Endodermal cell (in vitro differentiated cells): ENCODE results near the gene LCN1. TPM values are rescaled to one million over a fixed set of nuclear protein-coding genes. Genes with fewer than 3 reads are reported as not detected.
"Not testable (repeated sequence)": the region's sequence is repeated elsewhere in the genome, so short reads cannot be mapped to it uniquely, and the experiment has no call there.

Experiments used
- DNase-seq: peaks from one replicate; pipeline ENCODE4 v3.0.0-alpha.2; 2017
- H3K27ac ChIP-seq: 2 replicates; pipeline ENCODE4 v1.5.1; 2013; ENCODE audit warnings: mild to moderate bottlenecking, low read depth, low read length, moderate library complexity
- H3K27me3 ChIP-seq: 2 replicates; pipeline ENCODE4 v1.6.1; 2013; ENCODE audit warnings: mild to moderate bottlenecking, low read length, moderate library complexity; ENCODE audit not compliant: insufficient read depth, control insufficient read depth, poor library complexity, severe bottlenecking
- H3K36me3 ChIP-seq: 2 replicates; pipeline ENCODE4 v1.7.0; 2013; ENCODE audit warnings: mild to moderate bottlenecking, low read length, moderate library complexity; ENCODE audit not compliant: control insufficient read depth, insufficient read depth
- H3K4me1 ChIP-seq: one replicate; pipeline ENCODE4 v1.7.0; 2013; ENCODE audit warnings: low read length; ENCODE audit not compliant: control insufficient read depth, insufficient read depth
- H3K4me3 ChIP-seq: 2 replicates; pipeline ENCODE4 v1.5.1; 2013; ENCODE audit warnings: mild to moderate bottlenecking, low read length, moderate library complexity
- H3K9ac ChIP-seq: 2 replicates; pipeline ENCODE4 v1.6.1; 2013; ENCODE audit warnings: mild to moderate bottlenecking, low read length, moderate library complexity; ENCODE audit not compliant: poor library complexity, severe bottlenecking; ENCODE audit errors: extremely low read depth
- H3K9me3 ChIP-seq: 2 replicates; pipeline ENCODE4 v1.6.1; 2013; ENCODE audit warnings: mild to moderate bottlenecking, low read length, moderate library complexity; ENCODE audit not compliant: control insufficient read depth
- H3K27ac Mint-ChIP-seq: 2 replicates; pipeline ENCODE4 v1.8.0; 2020; ENCODE audit warnings: mixed read lengths
- H3K27me3 Mint-ChIP-seq: 2 replicates; pipeline ENCODE4 v1.8.0; 2021; ENCODE audit warnings: mild to moderate bottlenecking, mixed read lengths; ENCODE audit not compliant: insufficient read depth
- H3K36me3 Mint-ChIP-seq: 2 replicates; pipeline ENCODE4 v1.8.0; 2020; ENCODE audit warnings: low read depth, mixed read lengths
- H3K4me1 Mint-ChIP-seq: 2 replicates; pipeline ENCODE4 v1.8.0; 2020; ENCODE audit warnings: mixed read lengths
- H3K4me3 Mint-ChIP-seq: 2 replicates; pipeline ENCODE4 v1.8.0; 2020; ENCODE audit warnings: mild to moderate bottlenecking, moderate library complexity, mixed read lengths
- H3K9me3 Mint-ChIP-seq: 2 replicates; pipeline ENCODE4 v1.8.0; 2020; ENCODE audit warnings: mild to moderate bottlenecking, mixed read lengths
- WGBS, 2 experiments: methylation state at CpG; one replicate each; pipeline versions ENCODE4 v1.1.5 to v1.1.7; 2013; ENCODE audit warnings: missing lambda C conversion rate in 2 of 2, mixed read lengths in 1 of 2; ENCODE audit not compliant: insufficient coverage in 1 of 2, insufficient read length in 1 of 2; 5-methylcytosine and 5-hydroxymethylcytosine counted together
- total RNA-seq, 2 donors: library from RNA; stranded (reverse); fragmentation: NEBNext Ultra II Directional in 1 of 2; extraction: Animal tissue kit (Norgen Biotek cat#: 25700) in 1 of 2; gene quantifications; 2 replicates in 1 of 2; 3 replicates in 1 of 2; pipeline ENCODE4 v1.2.1, GENCODE V29; 2021
- TF ChIP-seq, protein P1 (sequence below): fragments of 200-600 bp; sonication (generic); conservative IDR thresholded peaks from 2 replicates; pipeline ENCODE4 v1.5.0; 2021; ENCODE audit warnings: antibody characterized with exemption, mild to moderate bottlenecking

LCN1 gene
- total RNA-seq, 2 donors from 2014 or later: not detected

DNA sequence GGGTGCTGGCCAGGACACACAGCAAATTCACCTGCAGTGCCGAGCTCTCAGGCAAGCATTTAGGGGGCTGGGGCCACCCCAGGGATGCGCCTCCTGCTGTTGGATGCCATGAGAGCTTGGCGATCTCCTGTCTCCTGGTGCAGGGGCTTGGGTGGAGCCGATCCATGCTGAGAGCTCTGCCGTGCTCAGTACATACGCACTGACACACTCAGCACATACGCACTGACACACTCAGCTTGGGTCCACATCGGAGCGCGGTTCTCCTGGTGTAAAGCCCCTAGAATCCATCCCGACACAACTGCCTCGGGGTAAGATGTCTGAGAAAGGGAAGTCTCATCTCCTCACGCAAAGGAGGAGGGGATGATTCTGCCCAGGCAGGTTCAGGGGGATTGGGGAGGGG, 14.4 kb downstream of the LCN1 start:
- H3K36me3 ChIP-seq, H3K9me3 ChIP-seq, H3K9me3 Mint-ChIP-seq, H3K4me3 ChIP-seq, DNase-seq, H3K9ac ChIP-seq, H3K27me3 ChIP-seq, H3K36me3 Mint-ChIP-seq, H3K4me3 Mint-ChIP-seq, H3K27ac Mint-ChIP-seq, H3K4me1 ChIP-seq, H3K4me1 Mint-ChIP-seq, H3K27ac ChIP-seq: not testable (repeated sequence)
- peaks cover 13% of the 10 kb centered on the region for H3K27me3 Mint-ChIP-seq
- 90 to 100% methylated on average over 2 to 13 of the region's 13 CpGs for whole genome bisulfite sequencing, 2 experiments

DNA sequence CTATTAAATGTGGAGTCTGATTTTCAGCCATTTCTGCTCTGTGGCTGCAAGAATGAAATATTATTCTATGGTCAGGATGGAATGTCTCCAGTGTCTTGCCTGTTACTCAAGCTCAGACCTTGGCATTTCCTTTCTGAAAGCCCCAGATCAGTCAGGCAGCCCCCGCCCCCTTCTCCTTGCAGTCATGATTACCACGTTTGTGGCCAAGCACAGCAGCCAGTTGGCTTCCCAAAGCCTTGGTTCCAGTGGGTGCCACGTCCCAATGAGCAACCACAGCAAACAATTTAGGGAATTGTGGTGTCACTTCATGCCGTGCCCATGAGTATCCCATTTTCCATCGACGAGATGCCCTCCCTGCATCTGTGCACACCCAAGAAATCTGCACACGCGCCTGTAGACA, 15.0 kb downstream of the LCN1 start:
- Histone ChIP-seq H3K27me3 (no peaks in the 10 kb centered on the region), H3K27ac (no peak overlapping the region), H3K4me3 (no peak overlapping the region), H3K36me3 (no peaks in the 10 kb centered on the region), H3K9ac (no peak overlapping the region), H3K9me3 (no peaks in the 10 kb centered on the region), H3K4me1 (no peaks in the 10 kb centered on the region)
- no peak overlapping the region for H3K27ac Mint-ChIP-seq
- H3K27me3 Mint-ChIP-seq: peaks cover 13% of the 10 kb centered on the region
- H3K9me3 Mint-ChIP-seq: no peaks in the 10 kb centered on the region
- TF ChIP-seq, protein P1, sequence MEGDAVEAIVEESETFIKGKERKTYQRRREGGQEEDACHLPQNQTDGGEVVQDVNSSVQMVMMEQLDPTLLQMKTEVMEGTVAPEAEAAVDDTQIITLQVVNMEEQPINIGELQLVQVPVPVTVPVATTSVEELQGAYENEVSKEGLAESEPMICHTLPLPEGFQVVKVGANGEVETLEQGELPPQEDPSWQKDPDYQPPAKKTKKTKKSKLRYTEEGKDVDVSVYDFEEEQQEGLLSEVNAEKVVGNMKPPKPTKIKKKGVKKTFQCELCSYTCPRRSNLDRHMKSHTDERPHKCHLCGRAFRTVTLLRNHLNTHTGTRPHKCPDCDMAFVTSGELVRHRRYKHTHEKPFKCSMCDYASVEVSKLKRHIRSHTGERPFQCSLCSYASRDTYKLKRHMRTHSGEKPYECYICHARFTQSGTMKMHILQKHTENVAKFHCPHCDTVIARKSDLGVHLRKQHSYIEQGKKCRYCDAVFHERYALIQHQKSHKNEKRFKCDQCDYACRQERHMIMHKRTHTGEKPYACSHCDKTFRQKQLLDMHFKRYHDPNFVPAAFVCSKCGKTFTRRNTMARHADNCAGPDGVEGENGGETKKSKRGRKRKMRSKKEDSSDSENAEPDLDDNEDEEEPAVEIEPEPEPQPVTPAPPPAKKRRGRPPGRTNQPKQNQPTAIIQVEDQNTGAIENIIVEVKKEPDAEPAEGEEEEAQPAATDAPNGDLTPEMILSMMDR: no peak
- H3K36me3 Mint-ChIP-seq: no peaks in the 10 kb centered on the region
- H3K4me3 Mint-ChIP-seq: no peak overlapping the region
- no peak for DNase-seq
- no peaks in the 10 kb centered on the region for H3K4me1 Mint-ChIP-seq
- 85 to 98% methylated on average over 6 to 8 of the region's 8 CpGs for WGBS, 2 experiments

- H3K27me3 ChIP-seq, H3K9me3 ChIP-seq, H3K4me1 ChIP-seq, H3K4me3 ChIP-seq, H3K9me3 Mint-ChIP-seq, H3K9ac ChIP-seq, H3K27ac Mint-ChIP-seq, H3K36me3 ChIP-seq, H3K27me3 Mint-ChIP-seq, DNase-seq, H3K4me1 Mint-ChIP-seq, H3K36me3 Mint-ChIP-seq, H3K27ac ChIP-seq, H3K4me3 Mint-ChIP-seq: not testable (repeated sequence)
- WGBS, 2 experiments: 90 to 100% methylated on average over 1 to 8 of the region's 8 CpGs
Observed at GRCh38 chr9:135543262-135543894, 22.1 kb downstream of the LCN1 start.

GRCh38 chr9:135544981-135545635, 23.9 kb downstream of the LCN1 start:
- WGBS, 2 experiments: 82 to 92% methylated on average over 11 to 18 of the region's 18 CpGs

DNA sequence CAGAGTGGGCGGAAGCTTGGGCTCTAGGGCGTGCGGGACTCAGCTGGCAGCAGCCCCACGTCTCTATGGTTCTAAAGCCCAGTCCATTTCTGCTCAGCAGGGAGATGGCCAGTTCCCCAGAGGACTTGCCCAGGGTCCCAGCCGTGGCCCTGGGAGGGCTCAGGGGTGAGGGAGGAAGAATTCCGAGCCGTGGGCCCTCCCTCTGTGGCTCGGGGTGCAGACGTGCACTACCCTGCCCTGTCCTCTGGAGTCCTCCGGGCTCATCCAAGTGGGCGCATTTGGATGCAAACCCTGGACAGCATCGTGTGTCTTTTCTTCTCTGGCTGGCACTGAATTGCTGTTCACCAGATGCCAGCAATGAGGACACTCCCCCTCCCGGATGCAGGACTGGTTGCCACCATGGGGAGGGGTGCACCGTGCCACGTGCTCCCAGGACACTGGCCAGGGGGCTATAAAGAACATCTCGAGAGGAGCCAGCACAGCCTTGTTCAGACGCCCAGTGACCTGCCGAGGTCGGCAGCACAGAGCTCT, 24.5 kb downstream of the LCN1 start, which contains the start of gene OBP2A:
Gene OBP2A, plus strand, starts transcription at position 481 of the 531 bp plus-strand sequence. CDS start 55 bp downstream, outside the sequence.
- H3K9me3 Mint-ChIP-seq, H3K27me3 Mint-ChIP-seq, H3K9ac ChIP-seq, H3K36me3 Mint-ChIP-seq, H3K27ac ChIP-seq, H3K27me3 ChIP-seq, H3K4me1 Mint-ChIP-seq, H3K4me3 Mint-ChIP-seq, H3K27ac Mint-ChIP-seq, H3K9me3 ChIP-seq, H3K36me3 ChIP-seq, DNase-seq, H3K4me3 ChIP-seq, H3K4me1 ChIP-seq: not testable (repeated sequence)
- 85 to 91% methylated on average over 7 to 12 of the region's 19 CpGs for WGBS, 2 experiments

More at GRCh38 chr9:135544981-135545635, 23.9 kb downstream of the LCN1 start:
- Histone ChIP-seq H3K27ac (no peak overlapping the region), H3K36me3 (no peaks in the 10 kb centered on the region), H3K9ac (no peak overlapping the region), H3K4me1 (no peaks in the 10 kb centered on the region), H3K27me3 (no peaks in the 10 kb centered on the region), H3K4me3 (no peak overlapping the region), H3K9me3 (no peaks in the 10 kb centered on the region)
- DNase-seq: no peak
- Mint-ChIP-seq H3K36me3 (no peaks in the 10 kb centered on the region), H3K4me3 (no peak overlapping the region), H3K9me3 (no peaks in the 10 kb centered on the region), H3K27me3 (no peaks in the 10 kb centered on the region), H3K4me1 (no peaks in the 10 kb centered on the region), H3K27ac (no peak overlapping the region)
- TF ChIP-seq, protein P1: no peak
